ENCODE measurements around the gene HSPB2.

The HSPB2 gene

DNA sequence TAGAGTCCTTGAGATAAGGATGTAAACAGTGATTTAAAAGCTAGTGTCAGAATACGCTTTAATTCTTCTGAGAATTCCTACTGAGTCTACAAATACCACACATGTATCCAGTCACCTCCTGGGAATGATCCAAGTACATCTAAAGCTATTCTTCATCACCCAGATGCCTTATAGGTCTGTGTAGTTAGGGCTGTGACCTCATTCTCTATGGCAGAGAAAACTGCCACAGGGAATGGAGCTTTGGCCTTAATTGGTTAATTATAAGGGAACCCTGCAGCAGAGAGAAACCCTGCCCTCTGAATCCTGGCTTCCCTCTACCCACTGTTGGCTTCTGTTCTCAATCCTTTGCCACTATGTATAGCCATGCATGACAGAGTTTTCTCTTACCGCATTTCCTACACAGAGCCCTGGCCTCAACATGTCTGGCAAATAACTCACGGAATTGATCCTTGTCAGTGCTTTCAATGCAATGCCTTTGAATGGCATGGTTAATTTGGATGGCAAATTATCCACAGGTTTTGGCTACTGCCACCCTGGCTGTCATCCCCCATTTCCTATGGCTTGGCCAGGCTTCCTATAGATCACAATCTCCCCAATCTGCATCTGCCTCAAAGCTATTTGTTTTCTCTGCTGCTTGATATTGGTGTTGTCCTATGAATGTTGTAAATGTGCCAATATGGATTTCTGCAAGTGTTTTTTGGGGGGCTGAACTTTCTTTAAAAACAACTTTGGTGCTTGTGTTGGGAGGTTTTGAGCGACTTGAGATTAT is 27.5 kb downstream of the HSPB2 start:
- no peak for DNase-seq

DNA sequence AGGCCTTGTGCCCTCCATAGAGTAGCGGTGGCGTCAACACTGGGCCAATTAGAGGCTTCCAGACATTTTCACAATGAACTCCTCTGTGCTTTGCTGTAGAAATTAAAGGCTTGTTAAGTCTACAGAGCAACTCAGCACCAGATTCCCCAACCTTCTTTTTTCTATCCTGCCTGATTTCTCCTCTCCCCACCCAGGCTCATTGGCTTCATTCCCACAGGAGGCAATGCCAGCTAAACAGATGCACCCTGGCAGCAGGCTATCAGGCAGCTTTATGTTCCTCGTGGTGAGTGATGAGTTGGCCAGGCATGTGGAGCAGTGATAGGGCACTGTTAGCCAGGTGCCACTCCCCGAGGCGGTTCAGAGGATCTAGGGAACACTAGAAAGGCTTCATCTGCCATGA is 29.4 kb downstream of the HSPB2 start:
- DNase-seq, result no peak

DNA sequence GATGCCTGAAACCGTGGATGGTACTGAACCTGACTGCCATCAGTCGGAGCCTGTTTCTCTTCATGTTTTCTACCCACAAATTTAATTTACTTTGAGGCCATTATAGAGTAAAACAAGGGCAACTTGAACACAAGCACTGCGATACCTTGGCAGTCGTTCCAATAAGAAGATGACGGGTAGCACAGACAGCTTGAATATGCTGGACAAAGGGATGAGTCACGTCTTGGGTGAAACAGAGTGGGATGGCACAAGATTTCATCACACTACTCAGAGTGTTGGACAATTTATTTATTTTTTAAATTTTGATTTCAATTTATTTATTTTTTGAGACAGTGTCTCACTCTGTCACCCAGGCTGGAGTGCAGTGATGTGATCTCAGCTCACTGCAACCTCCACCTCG is 30.3 kb downstream of the HSPB2 start:
- no peak for DNase-seq

DNA sequence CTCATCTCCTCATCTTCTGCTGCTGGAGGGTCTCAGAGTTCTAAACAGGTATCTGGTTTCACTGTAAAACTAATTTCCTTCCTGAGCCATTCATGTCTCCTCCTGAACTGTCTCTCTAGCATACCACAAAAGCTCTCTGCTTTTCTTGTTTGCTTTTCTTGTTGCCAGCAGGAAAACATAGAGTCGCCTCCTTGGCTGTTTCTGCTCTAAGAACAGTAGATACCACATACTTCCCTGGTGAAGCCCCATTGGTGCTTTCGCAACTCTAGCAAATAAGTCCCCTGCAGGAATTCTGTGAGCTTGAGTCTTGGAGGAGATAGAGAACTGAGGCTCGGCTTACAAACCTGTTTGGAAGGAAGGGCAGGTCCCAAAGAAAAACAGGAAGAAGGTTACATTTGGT is 31.6 kb downstream of the HSPB2 start:
- DNase-seq, result no peak

DNA sequence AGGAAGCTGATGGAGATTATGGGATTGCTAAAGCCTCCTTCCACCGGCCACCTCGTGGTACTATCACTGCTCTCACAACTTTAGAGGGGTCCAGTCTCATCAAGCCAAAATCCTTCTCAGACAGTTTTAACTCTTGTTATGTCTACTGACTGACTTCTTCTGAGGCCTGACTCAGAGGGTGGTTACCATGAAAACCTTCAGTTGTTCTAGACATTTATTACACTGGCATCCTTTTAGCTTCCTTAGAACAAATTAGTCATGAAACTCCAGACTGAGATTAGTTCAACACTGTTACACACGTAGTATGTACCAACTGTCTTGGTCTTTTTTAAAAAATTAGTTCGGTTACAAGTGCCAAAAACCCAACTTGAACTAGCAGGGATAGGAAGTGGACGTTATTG is 32.1 kb downstream of the HSPB2 start:
- no peak for DNase-seq

DNA sequence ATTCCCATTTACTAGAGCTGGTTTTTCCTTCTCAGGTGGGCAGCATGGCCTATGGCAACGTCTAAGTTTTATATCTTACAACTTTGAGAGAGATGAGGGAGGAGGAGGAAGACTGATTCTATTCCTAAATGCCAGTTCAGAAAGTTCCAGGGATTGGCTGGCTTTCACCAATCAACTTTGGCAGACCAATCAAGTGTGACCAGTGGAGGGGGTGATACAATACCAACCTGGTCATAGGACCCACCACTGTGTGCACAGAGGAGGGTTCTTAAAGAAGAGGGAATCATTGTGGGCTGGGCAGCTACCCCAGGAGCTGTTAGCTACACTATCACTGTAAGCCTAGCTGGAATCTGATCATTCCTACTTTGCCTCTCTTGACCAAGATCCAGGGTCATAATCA is 32.7 kb downstream of the HSPB2 start:
- no peak for DNase-seq

DNA sequence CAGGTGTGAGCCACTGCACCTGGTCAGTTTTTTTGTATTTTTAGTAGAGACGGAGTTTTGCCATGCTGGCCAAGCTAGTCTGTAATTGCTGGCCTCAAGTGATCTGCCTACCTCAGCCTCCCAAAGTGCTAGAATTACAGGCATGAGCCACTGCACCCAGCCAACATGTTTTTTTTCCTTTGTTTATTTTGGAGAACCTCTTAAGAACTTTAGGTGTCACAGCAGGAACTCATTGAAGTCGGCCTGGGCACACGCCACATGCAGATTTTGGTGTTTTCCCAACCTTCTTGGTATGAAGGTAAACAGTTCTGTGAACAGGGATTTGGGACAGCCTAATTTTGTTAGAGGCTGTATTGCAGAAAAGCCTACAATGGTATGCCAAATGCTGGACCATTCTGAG is 34.0 kb downstream of the HSPB2 start:
- no peak for DNase-seq

DNA sequence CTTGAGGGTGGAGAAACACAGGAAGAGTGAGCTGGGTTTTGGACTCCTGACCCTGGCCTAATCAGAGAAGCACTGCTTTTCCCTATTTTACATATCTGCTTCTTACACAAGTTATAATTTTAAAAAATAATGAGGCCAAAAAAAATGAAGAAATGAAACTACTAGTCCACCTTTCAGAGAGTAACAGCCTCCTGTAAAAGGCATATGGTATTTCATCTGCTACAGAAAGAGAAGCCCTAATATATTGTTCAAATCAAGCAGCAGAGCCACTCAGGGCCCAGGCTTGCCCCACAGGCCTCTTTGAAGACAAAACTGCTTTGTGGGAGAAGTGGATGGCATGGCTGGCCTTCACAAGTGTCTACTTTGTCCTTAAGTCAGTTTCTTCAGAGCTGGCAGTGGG is 34.6 kb downstream of the HSPB2 start:
- no peak for DNase-seq

DNA sequence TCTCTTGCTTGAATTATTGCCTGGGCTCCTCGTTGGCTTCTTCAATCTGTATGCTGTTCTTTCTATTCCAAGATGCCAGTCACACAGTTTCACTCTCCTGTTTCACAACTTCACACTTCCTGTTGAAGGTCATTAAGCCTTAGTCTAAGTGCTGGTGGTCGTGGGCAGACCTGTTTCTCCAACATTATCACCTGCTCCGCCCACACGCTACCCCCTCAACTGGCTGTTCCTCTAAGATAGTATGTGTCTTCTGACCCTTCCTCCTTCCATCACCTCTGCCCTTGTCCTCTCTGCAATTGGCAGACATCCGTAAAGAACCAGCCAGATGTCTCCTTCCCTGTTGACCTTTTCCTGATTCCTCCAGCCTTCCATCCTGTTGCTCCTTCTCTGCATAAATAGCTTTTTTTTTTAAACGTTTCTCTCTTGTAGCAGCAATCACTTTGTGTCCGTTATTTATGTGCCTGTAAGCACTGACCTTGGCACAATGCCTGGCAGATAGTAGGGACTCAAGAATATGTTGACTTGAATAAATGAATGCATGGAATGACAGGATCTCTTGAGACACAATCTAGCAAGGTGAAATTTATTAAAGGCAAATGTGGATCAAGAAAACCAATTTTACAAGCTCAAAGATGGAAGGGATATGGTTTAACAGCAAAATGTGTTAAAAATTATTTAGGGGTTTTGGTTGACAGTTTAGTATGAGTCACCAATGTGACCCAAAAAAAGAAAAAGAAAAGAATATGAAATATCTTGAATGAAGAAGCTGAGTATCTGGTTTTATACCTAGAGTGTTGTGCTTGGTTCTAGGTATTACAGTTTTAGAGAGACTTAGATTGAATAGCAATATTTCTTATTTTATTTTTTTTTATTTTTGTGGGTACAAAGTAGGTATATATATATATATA is 37.2 kb downstream of the HSPB2 start:
- no peak for DNase-seq

DNA sequence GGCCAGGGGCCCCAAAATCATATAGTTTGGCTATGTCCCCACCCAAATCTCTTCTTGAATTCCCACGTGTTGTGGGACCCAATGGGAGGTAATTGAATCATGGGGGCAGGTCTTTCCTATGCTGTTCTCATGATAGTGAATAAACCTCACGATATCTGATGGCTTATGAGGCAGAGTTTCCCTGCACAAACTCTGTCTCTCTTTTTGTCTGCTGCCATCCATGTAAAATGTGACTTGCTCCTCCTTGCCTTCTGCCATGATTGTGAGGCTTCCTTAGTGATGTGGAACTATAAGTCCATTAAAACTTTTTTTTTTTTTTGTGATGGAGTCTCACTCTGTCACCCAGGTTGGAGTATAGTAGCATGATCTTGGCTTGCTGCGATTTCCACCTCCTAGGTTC is 39.0 kb downstream of the HSPB2 start:
- no peak for DNase-seq

DNA sequence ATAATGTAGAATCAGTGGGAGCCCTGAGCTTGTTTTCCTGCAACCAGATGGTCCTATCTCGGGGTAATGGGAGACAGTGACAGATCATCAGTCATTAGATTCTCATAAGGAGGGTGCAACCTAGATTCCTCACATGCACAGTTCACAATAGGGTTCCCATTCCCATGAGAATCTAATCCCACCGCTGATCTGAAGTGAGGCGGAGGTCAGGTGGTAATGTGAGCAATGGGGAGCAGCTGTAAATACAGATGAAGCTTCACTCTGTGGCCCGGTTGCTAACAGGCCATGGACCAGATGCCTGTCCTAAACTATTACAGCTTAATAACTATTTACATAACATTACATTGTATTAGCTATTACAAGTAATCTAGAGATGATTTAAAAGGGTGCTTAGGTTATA is 41.6 kb downstream of the HSPB2 start:
- DNase-seq, result no peak

DNA sequence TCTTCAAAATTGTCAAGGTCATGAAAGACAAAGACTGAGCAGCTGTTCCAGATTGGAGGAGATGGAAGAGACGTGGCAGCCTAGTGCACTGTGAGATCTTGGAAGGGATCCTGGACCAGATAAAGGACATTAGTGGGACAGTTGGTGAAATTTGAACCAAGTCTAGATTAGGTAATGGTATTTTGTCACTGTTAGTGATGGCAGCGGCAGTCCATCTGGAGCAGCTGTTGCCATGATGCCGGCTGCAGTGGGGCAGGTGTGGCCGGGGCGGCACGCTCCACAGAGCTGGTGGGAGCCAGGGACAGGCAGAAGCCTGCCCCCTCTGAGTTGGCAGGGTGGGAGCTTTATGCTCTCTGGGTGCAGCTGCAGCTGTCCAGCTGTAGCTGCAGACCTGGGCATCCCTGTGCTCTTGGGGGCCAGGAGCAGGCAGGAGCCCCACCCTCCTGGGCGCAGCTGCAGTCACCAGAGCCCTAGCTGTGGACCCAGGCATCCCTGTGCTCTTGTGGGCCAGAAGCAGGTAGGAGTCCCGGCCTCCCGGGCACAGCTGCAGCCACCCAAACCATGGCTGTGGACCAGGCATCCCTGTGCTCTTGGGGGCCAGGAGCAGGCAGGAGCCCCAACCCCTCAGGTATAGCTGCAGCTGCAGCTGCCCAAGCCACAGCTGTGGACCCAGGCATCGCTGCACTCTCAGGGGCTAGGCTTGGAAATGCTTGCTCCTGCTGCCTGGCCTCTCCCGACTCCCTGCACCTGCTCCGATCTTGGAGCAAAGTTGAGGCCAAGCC is 45.3 kb downstream of the HSPB2 start:
- DNase-seq, result no peak

DNA sequence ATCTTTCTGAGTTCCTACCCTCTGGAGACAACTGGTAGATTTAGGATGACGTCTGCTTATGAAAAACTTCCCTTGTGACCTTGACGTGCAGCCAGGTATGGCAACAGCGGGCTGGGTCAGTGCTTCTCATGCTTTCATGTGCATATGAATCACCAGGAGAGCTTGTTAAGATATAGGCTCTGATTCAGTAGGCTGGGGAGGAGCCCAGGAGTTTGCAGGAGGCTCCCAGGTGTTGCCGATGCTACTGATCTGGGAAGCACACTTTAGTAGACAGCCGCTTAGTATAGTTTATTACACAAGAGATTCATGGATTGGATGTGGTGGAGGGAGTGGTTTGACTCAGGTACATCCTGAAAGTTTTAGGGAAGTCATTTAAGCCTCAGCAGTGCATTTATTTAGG is 48.4 kb downstream of the HSPB2 start:
- no peak for DNase-seq

DNA sequence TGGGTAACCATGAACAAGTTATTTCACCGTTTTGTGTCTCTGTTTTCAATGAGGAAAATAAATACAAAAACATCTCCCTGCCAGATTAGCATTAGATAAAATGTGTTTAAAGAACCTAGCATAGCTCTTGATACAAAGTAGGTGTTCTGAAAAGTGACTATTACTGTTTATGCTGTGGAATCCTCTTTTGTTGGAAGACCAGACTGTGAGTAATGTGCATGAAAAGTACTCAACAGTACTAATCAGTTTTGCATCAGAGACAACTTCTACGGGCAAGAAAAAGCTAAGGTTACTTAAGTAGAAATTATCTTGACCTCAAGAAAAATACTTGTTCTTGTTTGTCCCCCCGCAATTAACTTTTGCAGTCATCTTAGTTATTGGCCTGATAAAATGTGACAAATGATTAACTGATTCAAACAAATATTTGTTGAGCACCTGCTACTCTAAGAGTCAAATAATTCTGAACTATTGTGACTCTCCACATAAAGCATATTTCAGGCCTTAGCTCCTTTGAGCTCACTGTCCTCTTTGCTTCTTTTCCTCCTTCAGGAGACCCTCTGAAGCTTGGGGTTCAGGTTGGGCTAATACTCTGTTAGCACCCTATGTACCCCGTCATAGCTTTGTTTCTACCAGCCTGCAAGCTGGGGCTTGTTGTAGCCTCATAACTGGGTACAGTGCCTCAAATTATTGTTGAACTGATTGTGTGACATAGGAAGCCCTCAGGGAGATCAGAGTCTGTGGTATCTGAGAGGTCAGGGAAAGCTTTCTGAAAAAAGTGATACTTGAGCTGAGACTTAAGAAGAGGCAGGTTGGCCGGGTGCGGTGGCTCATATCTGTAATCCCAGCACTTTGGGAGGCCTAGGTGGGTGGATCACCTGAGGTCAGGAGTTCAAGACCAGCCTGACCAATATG is 49.1 kb downstream of the HSPB2 start:
- no peak for DNase-seq

All from DMS153 (cell line).